Measurements from ENCODE around the gene LSMEM2. TPM values are rescaled to one million over a fixed set of nuclear protein-coding genes. Genes with fewer than 3 reads are reported as not detected.
A peak's percentile ranks its signal among the peaks of the same experiment; 100 is the strongest.

LSMEM2 gene
- total and polyA plus RNA-seq, 2 of the 8 experiments (the other 6 are each of a cell fraction or from before 2014, with no cell fraction given) = 0.58 to 0.68 TPM

GRCh38 chr3:50233176-50233575 lies 45.7 kb upstream of the LSMEM2 start:
- Histone ChIP-seq H3K4me2 (ENCODE audit: insufficient read depth in 1 of 2, low read depth in 2 of 2, low read length in 2 of 2) (no peak overlapping the region), H3K79me2 (ENCODE audit: control insufficient read depth in 1 of 2, insufficient read depth in 2 of 2, low read length in 2 of 2) (peaks cover 0 to 20% of the 10 kb centered on the region in 2 experiments; a peak in 2 of 4 replicates), H2BK120ac (replicated peaks; ENCODE audit: low read depth, low read length) (no peak overlapping the region), H3K14ac (ENCODE audit: insufficient read length) (no peak overlapping the region), H4K91ac (replicated peaks; ENCODE audit: insufficient read length, low read length) (no peak overlapping the region), H3K9ac (replicated peaks in 1 of 4; ENCODE audit: extremely low read depth in 1 of 4, low read depth in 3 of 4, low read length in 3 of 4) (no peak overlapping the region), H2AFZ (ENCODE audit: low read length) (no peak overlapping the region), H3K79me1 (ENCODE audit: low read depth, low read length) (no peaks in the 10 kb centered on the region; the same call in 1 of the 2 replicates), H3K56ac (replicated peaks; ENCODE audit: insufficient read length, low read depth, low read length) (no peak overlapping the region), H2BK20ac (ENCODE audit: low read length) (no peak overlapping the region), H2BK12ac (ENCODE audit: low read depth, low read length) (no peak overlapping the region; the same call in 1 of the 2 replicates), H4K5ac (ENCODE audit: insufficient read length, low read depth, low read length) (no peak overlapping the region), H3K18ac (ENCODE audit: extremely low read depth, low read length) (no peak overlapping the region), H3K4ac (replicated peaks; ENCODE audit: insufficient read length, low read depth, low read length) (no peak overlapping the region), H3K9me3 (ENCODE audit: insufficient read depth in 2 of 2, low read depth in 1 of 2, low read length in 1 of 2) (no peaks in the 10 kb centered on the region), H3K27me3 (replicated peaks in 1 of 4; ENCODE audit: control insufficient read depth in 3 of 4, extremely low read depth in 1 of 4, insufficient read depth in 3 of 4, low read length in 3 of 4) (no peaks in the 10 kb centered on the region; a peak in 1 of 7 replicates), H2BK5ac (ENCODE audit: low read depth, low read length) (no peak overlapping the region), H3K4me1 (replicated peaks in 1 of 4; ENCODE audit: control insufficient read depth in 3 of 4, insufficient read depth in 4 of 4, low read length in 3 of 4) (peaks cover 0 to 24% (median 17%) of the 10 kb centered on the region in 4 experiments; a peak in 6 of 7 replicates), H3K23ac (ENCODE audit: insufficient read length) (no peak overlapping the region), H2BK15ac (ENCODE audit: low read length) (no peak overlapping the region), H2AK5ac (ENCODE audit: low read depth, low read length) (no peak overlapping the region), H4K8ac (ENCODE audit: extremely low read depth, insufficient read depth, low read length) (peak overlapping the region; percentile 51; the same call in 1 of the 2 replicates), H3K23me2 (ENCODE audit: low read depth, low read length) (peaks cover 14% of the 10 kb centered on the region; the same call in 1 of the 2 replicates), H4K20me1 (replicated peaks in 1 of 2; ENCODE audit: control insufficient read depth in 1 of 2, insufficient read depth in 2 of 2, low read length in 2 of 2) (peaks cover under 1 to 15% of the 10 kb centered on the region in 2 experiments), H3K36me3 (ENCODE audit: control insufficient read depth in 2 of 4, insufficient read depth in 4 of 4, low read length in 3 of 4) (no peaks in the 10 kb centered on the region), H3K4me3 (ENCODE audit: extremely low read depth in 1 of 4, insufficient read depth in 2 of 4, low read depth in 3 of 4, low read length in 4 of 4) (no peak overlapping the region), H3K27ac (ENCODE audit: low read depth, low read length) (no peak overlapping the region)
- ChIA-PET POLR2A (ENCODE audit: partially characterized antibody) (interaction anchor here (0.8 to 1.8 kb wide), 5 partner anchors 9 to 50 kb away, joined by 3 to 6 read pairs (median 6); no protein-coding TSS in a partner anchor), CTCF (ENCODE audit: partially characterized antibody) (interaction anchor here (0.6 to 53.5 kb wide), 6 partner anchors 12 to 53 kb away, joined by 3 to 2149 read pairs (median 62); partner anchors contain the start of genes GNAI2, GNAT1, LSMEM2 and SEMA3B)
- FAIRE-seq (no peak), DNase-seq (ENCODE audit: low read depth in 1 of 2, low spot score in 2 of 2) (no peak)
- 83% methylated on average over 4 of the region's 4 CpGs; no CpG with 5 or more reads in 1 of the 2 experiments for WGBS, 2 experiments (ENCODE audit: extremely low coverage in 1 of 2, insufficient coverage in 1 of 2, insufficient read length in 1 of 2, insufficient replicate concordance in 2 of 2, low coverage in 1 of 2, low lambda C conversion rate in 2 of 2, missing lambda C conversion rate in 1 of 2)
- no peak for TF ChIP-seq EGR1 (IDR thresholded peaks at IDR 0.05; ENCODE audit: borderline replicate concordance, low read depth, low read length)
- no peak; a peak in 1 of 4 replicates for TF ChIP-seq SIN3A (conservative IDR thresholded peaks at IDR 0.05 in 1 of 2, IDR thresholded peaks at IDR 0.05 in 1 of 2; ENCODE audit: low read depth in 1 of 2, low read length in 2 of 2)
- no peak for TF ChIP-seq BCL11A (IDR thresholded peaks at IDR 0.05; ENCODE audit: low read depth in 2 of 2, low read length in 2 of 2)
- no peak for TF ChIP-seq POLR2A (IDR thresholded peaks at IDR 0.05; ENCODE audit: control extremely low read depth in 1 of 2, low read depth in 2 of 2, low read length in 2 of 2)
- TF ChIP-seq TAF7 (optimal IDR thresholded peaks at IDR 0.05; ENCODE audit: borderline replicate concordance, low read depth, low read length) = no peak
- no peak for TF ChIP-seq KDM1A (IDR thresholded peaks at IDR 0.05; ENCODE audit: borderline replicate concordance, low read length)
- no peak for TF ChIP-seq YY1 (IDR thresholded peaks at IDR 0.05; ENCODE audit: low read depth, low read length)
- TF ChIP-seq MAX (IDR thresholded peaks at IDR 0.05) = no peak
- TF ChIP-seq RBBP5 (IDR thresholded peaks at IDR 0.05; ENCODE audit: borderline replicate concordance, low read depth, low read length) = no peak
- no peak for TF ChIP-seq NANOG (IDR thresholded peaks at IDR 0.05; ENCODE audit: insufficient read depth, low read depth, low read length, poor library complexity, severe bottlenecking)
- no peak for TF ChIP-seq CHD1 (IDR thresholded peaks at IDR 0.05; ENCODE audit: low read depth, low read length)
- no peak for TF ChIP-seq CTBP2 (IDR thresholded peaks at IDR 0.05; ENCODE audit: borderline replicate concordance, insufficient read depth, insufficient read length, low read length)
